GM18520 (cell line): Measurements from ENCODE around the gene OTUD7B.
A peak's percentile ranks its signal among the peaks of the same experiment; 100 is the strongest.
"Not testable (repeated sequence)": the region's sequence is repeated elsewhere in the genome, so short reads cannot be mapped to it uniquely, and the experiment has no call there.

Experiments used
- ATAC-seq: cut with Tn5 transposase; IDR thresholded peaks from one replicate; pipeline ENCODE4 v1.9.1; 2021; ENCODE audit not compliant: unreplicated experiment

OTUD7B gene

GRCh38 chr1:149957548-149957947, 53.0 kb downstream of the OTUD7B start:
- not testable (repeated sequence) for ATAC-seq

DNA sequence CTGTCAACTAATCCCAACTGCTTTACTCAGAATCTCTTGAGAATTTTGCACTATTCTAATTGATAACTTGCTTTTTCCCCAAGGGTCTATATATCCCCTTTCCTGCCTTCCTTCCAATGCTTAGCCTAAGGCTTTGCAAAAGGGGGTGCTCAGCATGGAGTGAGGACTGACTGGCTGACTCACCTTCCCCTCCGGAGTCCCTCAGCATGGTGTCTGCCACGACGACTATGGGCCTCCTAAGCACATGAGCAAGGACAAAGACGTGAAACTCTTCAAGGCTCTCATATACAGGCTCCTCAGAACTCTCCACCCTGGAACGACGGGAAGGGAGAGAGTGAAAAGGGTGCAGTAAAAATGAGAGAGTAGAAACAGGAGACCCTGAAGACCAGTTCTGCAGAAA, 60.6 kb downstream of the OTUD7B start:
- no peak for ATAC-seq

DNA sequence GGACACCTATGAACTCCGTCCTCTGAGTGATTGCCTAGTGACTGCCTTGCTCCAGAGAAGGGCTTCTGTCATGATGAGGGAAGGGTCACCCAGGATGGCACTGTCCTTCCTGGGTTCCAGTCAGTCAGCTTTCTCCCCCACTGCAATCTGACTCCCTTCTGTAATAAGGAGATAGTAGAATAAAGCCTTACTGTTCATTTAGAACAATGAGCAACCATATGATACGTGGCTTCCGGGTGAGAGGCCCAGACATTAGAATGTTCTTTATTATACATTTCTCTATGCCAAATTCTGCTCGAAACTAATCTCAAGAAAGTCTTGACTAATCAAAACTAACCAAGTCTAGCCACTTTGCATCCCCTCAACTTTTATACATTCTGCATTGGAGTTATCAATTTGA, 65.3 kb downstream of the OTUD7B start:
- ATAC-seq: no peak

- no peak for ATAC-seq
Measured at GRCh38 chr1:149942885-149943284, 67.6 kb downstream of the OTUD7B start.

DNA sequence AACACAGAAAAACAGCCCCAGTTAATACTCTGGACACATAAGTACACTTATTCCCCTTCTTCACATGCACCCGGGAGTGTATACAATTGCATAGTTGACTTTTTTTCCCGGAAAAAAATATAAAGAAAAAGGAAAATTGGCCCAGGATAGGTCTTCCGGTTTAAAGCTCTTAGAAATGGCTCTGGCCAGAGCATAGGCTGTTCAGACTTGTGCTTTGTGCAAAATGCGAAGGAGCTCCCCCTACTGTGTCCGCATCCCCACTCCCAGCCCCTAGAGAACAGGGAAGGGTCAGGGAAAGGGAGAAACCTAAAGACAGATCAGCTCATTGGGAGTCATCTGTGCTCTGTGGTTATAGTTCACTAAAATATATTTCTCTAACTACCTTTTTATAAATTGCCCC, 68.3 kb downstream of the OTUD7B start:
- ATAC-seq: no peak

GRCh38 chr1:149940427-149940826, 70.1 kb downstream of the OTUD7B start:
- no peak for ATAC-seq

- not testable (repeated sequence) for ATAC-seq
Measured at GRCh38 chr1:149938668-149939003, 71.9 kb downstream of the OTUD7B start.

GRCh38 chr1:149937759-149938158, 72.8 kb downstream of the OTUD7B start:
- ATAC-seq: no peak

DNA sequence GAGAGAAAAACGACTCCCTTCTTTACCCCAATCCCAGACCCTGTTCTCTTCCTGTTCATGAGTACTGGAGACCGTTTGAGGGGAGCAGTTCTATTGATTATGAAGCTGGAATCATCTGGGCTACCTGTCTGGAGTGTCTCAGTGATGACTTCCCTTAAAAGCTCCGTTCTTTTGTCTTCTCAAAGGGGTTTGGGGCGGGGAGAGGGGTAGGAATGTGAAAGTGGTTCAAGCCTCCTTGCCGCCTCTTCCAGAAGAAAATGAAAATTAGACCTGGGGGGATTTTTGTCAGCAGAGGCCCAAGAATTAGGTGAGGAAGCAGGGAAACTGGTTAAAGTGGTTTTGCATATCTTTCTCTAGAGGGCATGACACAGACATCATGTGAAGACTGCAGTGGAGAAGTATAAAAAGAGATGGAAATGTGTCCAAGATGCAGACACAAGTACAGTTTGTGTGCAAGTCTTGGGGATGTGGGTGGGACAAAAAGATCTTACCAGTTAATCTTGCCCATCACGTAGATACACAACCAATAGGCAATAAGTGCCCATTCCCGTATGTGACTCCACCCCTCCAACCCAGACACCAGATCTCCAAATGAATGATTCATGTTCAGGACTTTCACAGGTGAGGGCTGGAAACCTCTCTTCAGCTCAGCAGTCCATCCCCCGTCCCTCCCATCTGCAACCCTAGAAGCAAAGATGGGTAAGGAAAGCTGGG, 73.4 kb downstream of the OTUD7B start:
- no peak for ATAC-seq

DNA sequence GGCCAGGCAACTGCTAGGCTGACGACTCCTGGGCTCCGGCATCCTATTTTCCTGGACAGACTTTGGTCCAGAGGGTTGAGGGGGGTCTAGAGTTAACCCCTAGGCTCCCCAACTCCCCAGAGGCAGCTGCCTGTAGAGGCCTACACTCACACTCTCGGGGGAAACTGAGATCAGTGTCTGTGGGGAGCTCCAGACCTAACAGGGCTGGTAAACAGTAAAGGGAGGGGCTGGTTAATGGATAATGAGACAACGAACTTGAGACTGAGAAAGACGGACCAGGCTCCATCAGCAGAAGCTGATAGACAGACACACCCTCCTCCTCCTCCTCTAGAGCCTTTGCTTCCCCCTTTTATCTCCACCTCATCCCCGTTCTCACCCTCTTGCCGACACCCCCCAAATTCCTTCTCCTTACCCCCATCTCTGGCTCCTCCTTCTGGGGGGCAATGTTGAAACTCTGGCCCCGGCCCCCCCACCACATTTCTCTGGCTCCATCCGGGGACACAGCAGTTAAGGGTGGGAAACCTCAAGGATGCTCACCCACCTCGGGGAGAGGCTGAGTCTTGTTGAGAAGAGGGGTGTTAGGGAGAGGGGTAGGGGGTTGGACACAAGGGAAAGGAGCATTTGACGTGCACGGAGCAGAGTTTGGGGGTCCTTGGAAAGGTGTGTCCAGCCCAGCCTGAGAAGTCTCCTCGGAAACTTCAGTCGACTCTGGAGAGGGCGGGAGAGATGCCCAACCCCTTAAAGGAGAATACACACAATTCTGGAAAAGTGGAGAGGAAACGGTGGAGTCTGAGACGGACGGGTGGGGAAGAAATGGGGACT, 74.1 kb downstream of the OTUD7B start, which contains the start of gene MTMR11:
TSS of gene MTMR11 (minus strand) at position 710 of the 822 bp plus-strand sequence. CDS start at position 478, 232 bp downstream.
- ATAC-seq: no peak

DNA sequence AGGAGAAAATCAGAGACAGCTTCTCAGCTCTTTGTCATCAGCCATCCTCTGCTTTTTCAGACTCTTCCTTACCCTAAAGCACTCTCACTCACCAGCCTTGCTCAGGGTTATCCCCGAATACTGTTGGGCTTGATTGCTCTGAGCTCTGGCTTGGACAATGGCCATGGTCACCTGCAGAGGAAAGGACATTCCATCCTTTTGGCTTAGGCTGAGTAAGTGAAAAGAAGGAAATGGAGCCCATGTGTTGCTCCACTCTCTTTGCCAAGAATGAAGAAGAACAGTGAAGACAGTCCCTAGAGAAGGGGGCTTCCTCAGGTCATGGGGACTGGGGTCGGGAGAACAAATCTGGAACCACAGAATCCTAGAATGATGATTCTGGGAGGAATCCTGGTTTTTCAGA, 76.2 kb downstream of the OTUD7B start:
- no peak for ATAC-seq

DNA sequence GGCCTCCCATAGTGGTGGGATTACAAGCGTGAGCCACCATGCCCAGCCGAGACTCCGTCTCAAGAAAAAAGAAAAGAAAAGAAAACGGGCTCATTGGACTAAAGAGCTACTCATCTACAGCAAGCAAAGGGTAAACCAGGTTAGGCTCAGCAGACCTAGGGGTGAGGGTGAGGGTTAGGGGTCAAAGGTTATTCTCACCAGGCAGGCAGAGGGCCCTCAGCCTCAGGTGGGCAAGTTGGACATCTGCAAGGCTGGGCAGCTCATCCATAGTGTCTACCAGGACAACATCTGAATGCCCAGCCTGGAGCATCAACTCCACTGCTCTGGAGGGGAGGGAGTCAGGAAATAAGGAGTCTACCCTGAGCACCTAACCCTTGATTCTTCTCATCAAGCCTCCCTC, 77.3 kb downstream of the OTUD7B start:
- no peak for ATAC-seq

GRCh38 chr1:149932474-149932873, 78.1 kb downstream of the OTUD7B start:
- no peak for ATAC-seq

DNA sequence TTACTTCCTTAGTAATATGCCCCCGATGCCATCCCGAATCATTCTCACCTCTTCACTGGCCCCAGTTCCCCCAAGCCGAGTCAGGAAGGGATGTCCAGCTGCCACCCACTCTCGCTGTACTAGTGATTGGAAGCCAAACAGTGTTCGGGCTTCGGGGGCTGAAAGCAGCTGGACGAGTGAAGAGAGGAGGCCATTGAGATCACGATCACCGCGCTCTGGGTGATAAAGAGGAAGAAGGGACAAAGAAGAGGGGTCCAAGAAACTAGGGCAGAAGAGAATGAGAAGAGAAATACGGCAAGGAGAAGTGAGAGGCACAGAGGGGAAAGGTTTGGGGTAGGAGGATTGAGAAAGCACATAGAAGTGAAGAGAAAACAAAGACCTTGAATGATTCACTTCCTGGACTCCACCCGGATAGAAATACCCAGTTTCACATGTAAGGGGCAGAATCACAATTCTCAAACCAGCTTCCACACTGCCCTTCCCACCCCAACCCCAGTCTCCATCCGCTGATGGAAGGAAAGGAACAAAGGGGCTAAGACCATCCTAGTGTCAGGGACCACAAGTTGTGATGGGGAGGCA, 79.2 kb downstream of the OTUD7B start:
- no peak for ATAC-seq

GRCh38 chr1:149929856-149930255, 80.7 kb downstream of the OTUD7B start:
- ATAC-seq: no peak

GRCh38 chr1:149928401-149928724, 82.2 kb downstream of the OTUD7B start:
- no peak for ATAC-seq

- peak; percentile 77 for ATAC-seq
Measured at GRCh38 chr1:149927563-149928400, 82.7 kb downstream of the OTUD7B start, which contains the start of gene SF3B4. SF3B4 (minus strand) TSS chr1:149927803; CDS start chr1:149927759, 44 bp downstream.

DNA sequence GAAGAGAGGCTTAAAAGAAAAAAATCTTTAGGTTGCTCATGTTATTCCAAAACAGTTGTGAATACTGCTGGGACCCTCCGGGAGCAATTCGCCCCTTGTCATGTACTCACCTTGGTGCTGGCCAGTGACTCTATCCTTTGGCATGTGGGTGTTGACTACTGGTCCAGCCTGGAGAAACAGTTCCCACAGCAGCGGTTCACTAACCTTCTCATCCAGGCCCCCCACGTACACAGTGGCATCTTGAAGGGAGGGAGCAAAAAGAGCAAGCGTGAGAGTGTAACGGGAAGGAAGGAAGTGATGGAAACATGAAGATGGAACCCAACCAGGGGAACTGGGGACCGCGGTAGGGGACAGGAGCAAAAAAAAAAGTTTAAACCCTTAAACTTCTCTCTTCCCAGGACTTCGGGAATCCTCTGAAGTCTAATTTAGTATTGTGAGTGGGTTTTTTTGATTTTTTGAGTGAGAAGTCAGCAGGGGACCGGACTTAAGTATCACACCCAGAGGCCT, 83.4 kb downstream of the OTUD7B start:
- ATAC-seq: no peak

GRCh38 chr1:149926296-149926695, 84.2 kb downstream of the OTUD7B start:
- no peak for ATAC-seq

DNA sequence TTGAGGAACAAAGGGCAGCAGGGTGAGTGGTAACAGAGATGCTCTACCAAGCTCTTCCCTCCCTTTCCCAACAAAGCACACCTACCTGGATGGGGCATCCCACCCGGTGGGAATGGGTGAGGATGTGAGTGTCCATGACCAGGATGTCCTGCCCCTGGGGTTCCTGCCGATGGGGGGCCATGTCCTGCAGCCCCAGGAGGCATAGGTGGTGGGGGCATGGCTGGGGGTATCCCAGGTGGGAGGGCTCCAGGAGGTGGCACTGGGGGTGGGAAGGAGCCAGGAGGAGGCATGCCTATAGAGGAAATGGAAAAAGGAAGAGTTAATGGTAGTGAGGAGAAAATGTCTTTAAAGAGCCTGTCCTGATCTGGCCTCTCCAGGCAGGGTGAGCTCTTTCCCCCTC, 84.8 kb downstream of the OTUD7B start:
- ATAC-seq: no peak

DNA sequence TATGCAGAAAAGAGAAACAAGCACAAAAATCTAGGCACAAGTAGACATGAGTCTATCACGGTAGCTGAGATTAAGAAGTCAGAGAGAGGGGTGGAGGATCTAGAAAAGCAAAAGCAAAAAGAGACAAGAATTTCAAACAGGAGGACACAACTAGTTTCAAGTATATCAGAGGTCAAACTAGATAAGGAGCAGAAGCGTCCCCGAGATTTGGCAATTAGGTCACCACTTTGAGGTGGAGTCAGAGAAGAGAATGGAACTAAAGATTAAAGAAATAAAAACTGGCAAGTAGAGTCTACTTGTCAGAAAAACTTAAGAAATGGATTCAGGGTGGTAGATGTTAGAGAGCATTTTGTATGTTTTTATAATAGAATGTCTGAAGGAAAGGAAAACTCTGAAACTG, 85.2 kb downstream of the OTUD7B start:
- no peak for ATAC-seq
